ENCODE measurements around the gene SEC14L6. TPM values are rescaled to one million over a fixed set of nuclear protein-coding genes. Genes with fewer than 3 reads are reported as not detected.

The SEC14L6 gene
- total RNA-seq, 1 experiment from 2014 or later, result 0.26 TPM

GRCh38 chr22:30565341-30565740 lies 18.8 kb upstream of the SEC14L6 start:
- no peak for DNase-seq
- BruUV-seq (replicated peaks), result no TSS peak
- intact Hi-C loops (cut with micrococcal nuclease; ENCODE audit: unreplicated experiment), result no loop called here
- Mint-ChIP-seq H3K4me1 (ENCODE audit: low read depth, unreplicated experiment) (peaks cover 22% of the 10 kb centered on the region), H3K36me3 (ENCODE audit: insufficient read depth, unreplicated experiment) (no peaks in the 10 kb centered on the region), H3K27me3 (ENCODE audit: unreplicated experiment) (no peaks in the 10 kb centered on the region), H3K9me3 (ENCODE audit: low read depth, unreplicated experiment) (no peaks in the 10 kb centered on the region), H3K27ac (ENCODE audit: unreplicated experiment) (no peak overlapping the region), H3K4me3 (ENCODE audit: low read depth, unreplicated experiment) (no peak overlapping the region)
- TF ChIP-seq CTCF (IDR thresholded peaks at IDR 0.05; ENCODE audit: unreplicated experiment), result no peak
- CTCF ChIA-PET, result interaction anchor here (0.8 kb wide), 1 partner anchor 58 kb away, joined by 3 read pairs; no protein-coding TSS in a partner anchor

- no peaks in the 10 kb centered on the region for H3K27me3 Mint-ChIP-seq (ENCODE audit: unreplicated experiment)
- H3K4me3 Mint-ChIP-seq (ENCODE audit: low read depth, unreplicated experiment), result no peak overlapping the region
- no TSS peak for BruUV-seq (replicated peaks)
- no peak for DNase-seq
- no peak for TF ChIP-seq CTCF (IDR thresholded peaks at IDR 0.05; ENCODE audit: unreplicated experiment)
- CTCF ChIA-PET, result interaction anchor here (0.8 kb wide), 1 partner anchor 57 kb away, joined by 3 read pairs; no protein-coding TSS in a partner anchor
- peaks cover 22% of the 10 kb centered on the region for H3K4me1 Mint-ChIP-seq (ENCODE audit: low read depth, unreplicated experiment)
- intact Hi-C loops (cut with micrococcal nuclease; ENCODE audit: unreplicated experiment), result no loop called here
- no peaks in the 10 kb centered on the region for H3K36me3 Mint-ChIP-seq (ENCODE audit: insufficient read depth, unreplicated experiment)
- no peak overlapping the region for H3K27ac Mint-ChIP-seq (ENCODE audit: unreplicated experiment)
- H3K9me3 Mint-ChIP-seq (ENCODE audit: low read depth, unreplicated experiment), result no peaks in the 10 kb centered on the region
Measured at GRCh38 chr22:30564761-30565119, 18.2 kb upstream of the SEC14L6 start.

- H3K27me3 Mint-ChIP-seq (ENCODE audit: unreplicated experiment), result no peaks in the 10 kb centered on the region
- no TSS peak for BruUV-seq (replicated peaks)
- no peak overlapping the region for H3K27ac Mint-ChIP-seq (ENCODE audit: unreplicated experiment)
- no peak for DNase-seq
- peaks cover 22% of the 10 kb centered on the region for H3K4me1 Mint-ChIP-seq (ENCODE audit: low read depth, unreplicated experiment)
- H3K9me3 Mint-ChIP-seq (ENCODE audit: low read depth, unreplicated experiment), result no peaks in the 10 kb centered on the region
- H3K4me3 Mint-ChIP-seq (ENCODE audit: low read depth, unreplicated experiment), result no peak overlapping the region
- intact Hi-C loops (cut with micrococcal nuclease; ENCODE audit: unreplicated experiment), result no loop called here
- TF ChIP-seq CTCF (IDR thresholded peaks at IDR 0.05; ENCODE audit: unreplicated experiment), result no peak
- CTCF ChIA-PET, result interaction anchor here (0.8 kb wide), 1 partner anchor 57 kb away, joined by 3 read pairs; no protein-coding TSS in a partner anchor
- no peaks in the 10 kb centered on the region for H3K36me3 Mint-ChIP-seq (ENCODE audit: insufficient read depth, unreplicated experiment)
Measured at GRCh38 chr22:30564045-30564760, 17.7 kb upstream of the SEC14L6 start.

- Mint-ChIP-seq H3K36me3 (ENCODE audit: insufficient read depth, unreplicated experiment) (no peaks in the 10 kb centered on the region), H3K27me3 (ENCODE audit: unreplicated experiment) (no peaks in the 10 kb centered on the region), H3K27ac (ENCODE audit: unreplicated experiment) (no peak overlapping the region), H3K4me3 (ENCODE audit: low read depth, unreplicated experiment) (no peak overlapping the region), H3K4me1 (ENCODE audit: low read depth, unreplicated experiment) (peaks cover 22% of the 10 kb centered on the region), H3K9me3 (ENCODE audit: low read depth, unreplicated experiment) (no peaks in the 10 kb centered on the region)
- CTCF ChIA-PET, result interaction anchor here (0.6 to 1.0 kb wide), 2 partner anchors 32 to 138 kb away, joined by 4 to 8 read pairs; no protein-coding TSS in a partner anchor
- no TSS peak for BruUV-seq (replicated peaks)
- no peak for TF ChIP-seq CTCF (IDR thresholded peaks at IDR 0.05; ENCODE audit: unreplicated experiment)
- peak; percentile 64 for DNase-seq
- intact Hi-C loops (cut with micrococcal nuclease; ENCODE audit: unreplicated experiment), result no loop called here
Measured at GRCh38 chr22:30562366-30562765, 15.8 kb upstream of the SEC14L6 start.
